ENCODE results near the gene ZBTB24.
A peak's percentile ranks its signal among the peaks of the same experiment; 100 is the strongest.

The ZBTB24 gene

DNA sequence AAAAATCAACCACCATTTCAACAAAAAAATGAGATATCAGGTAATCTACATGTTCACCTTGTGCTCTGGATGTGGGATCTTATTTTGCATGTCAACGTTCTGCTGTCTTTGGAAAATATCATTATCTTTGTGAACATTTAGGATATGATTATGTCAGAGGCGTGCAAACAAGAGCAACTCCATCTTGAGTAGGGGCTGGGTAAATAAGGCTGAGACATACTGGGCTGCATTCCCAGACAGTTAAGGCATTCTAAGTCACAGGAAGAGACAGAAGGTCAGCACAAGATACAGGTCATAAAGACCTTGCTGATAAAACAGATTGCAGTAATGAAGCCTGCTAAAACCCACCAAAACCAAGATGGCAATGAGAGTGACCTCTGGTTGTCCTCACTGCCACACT is 28.8 kb upstream of the ZBTB24 start:
- in situ Hi-C loops (cut with HindIII; ENCODE audit: low sequenced_read_pairs), result no loop called here
- no peak for DNase-seq (ENCODE audit: low read depth, low spot score)
- TF ChIP-seq, protein P1, sequence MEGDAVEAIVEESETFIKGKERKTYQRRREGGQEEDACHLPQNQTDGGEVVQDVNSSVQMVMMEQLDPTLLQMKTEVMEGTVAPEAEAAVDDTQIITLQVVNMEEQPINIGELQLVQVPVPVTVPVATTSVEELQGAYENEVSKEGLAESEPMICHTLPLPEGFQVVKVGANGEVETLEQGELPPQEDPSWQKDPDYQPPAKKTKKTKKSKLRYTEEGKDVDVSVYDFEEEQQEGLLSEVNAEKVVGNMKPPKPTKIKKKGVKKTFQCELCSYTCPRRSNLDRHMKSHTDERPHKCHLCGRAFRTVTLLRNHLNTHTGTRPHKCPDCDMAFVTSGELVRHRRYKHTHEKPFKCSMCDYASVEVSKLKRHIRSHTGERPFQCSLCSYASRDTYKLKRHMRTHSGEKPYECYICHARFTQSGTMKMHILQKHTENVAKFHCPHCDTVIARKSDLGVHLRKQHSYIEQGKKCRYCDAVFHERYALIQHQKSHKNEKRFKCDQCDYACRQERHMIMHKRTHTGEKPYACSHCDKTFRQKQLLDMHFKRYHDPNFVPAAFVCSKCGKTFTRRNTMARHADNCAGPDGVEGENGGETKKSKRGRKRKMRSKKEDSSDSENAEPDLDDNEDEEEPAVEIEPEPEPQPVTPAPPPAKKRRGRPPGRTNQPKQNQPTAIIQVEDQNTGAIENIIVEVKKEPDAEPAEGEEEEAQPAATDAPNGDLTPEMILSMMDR (IDR thresholded peaks at IDR 0.05; ENCODE audit: low read depth, low read length), result no peak
- H3K4me3 ChIP-seq (ENCODE audit: low read depth, low read length), result no peak overlapping the region

DNA sequence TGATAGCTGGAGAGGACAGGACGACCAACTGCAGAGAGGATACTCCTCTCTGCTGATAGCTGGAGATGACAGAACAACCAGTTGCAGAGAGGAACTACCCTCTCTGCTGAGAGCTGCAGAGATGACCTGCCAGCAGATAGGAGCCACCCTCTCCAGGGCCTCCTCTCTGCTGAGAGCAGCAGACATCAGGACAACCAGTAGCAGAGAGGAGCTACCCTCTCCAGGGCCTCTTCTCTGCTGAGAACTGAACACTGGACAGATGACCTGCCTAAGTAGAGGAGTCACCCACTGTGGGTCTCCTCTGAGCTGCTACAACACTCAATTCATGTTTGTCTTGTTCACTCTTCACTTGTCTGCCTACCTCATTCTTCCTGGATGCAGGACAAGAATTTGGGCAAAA is 27.3 kb upstream of the ZBTB24 start:
- in situ Hi-C loops (cut with HindIII; ENCODE audit: low sequenced_read_pairs), result no loop called here
- TF ChIP-seq, protein P1 (IDR thresholded peaks at IDR 0.05; ENCODE audit: low read depth, low read length), result no peak
- no peak overlapping the region for H3K4me3 ChIP-seq (ENCODE audit: low read depth, low read length)
- no peak for DNase-seq (ENCODE audit: low read depth, low spot score)

DNA sequence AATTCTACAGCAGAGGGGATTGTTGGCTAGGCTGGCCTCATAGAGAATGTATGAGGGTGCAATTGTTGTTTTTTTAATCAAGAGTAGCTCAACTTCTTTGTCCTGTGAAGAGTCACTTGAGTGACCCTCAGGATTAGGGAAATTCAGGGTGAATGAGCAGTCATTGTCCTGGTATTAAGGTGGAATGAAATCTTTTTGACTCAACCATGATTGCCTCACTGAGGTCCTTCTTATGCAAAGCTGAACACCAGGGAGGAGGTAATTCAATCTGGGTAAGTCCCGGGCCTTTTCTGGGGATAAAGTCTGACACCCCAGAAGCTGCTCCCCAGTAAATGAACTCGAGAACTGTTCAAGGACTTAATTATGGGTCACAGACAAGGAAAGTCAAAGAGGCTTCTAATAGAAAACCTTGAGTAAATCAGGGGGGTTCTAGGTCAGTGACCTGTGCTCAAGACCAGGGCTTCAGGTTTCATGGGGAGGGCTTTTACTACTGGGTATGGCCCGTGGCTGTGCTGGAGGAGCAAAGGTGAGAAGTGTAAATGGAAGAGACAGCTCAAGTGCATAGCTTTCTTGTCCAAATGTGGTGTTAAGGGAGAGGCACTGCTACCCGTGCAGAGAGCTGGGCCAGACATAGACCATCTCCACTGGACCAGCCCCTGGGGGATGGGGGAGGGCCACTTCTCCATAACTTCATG is 25.3 kb upstream of the ZBTB24 start:
- H3K4me3 ChIP-seq (ENCODE audit: low read depth, low read length), result no peak overlapping the region
- in situ Hi-C loops (cut with HindIII; ENCODE audit: low sequenced_read_pairs), result no loop called here
- TF ChIP-seq, protein P1 (IDR thresholded peaks at IDR 0.05; ENCODE audit: low read depth, low read length), result no peak
- DNase-seq (ENCODE audit: low read depth, low spot score), result no peak

DNA sequence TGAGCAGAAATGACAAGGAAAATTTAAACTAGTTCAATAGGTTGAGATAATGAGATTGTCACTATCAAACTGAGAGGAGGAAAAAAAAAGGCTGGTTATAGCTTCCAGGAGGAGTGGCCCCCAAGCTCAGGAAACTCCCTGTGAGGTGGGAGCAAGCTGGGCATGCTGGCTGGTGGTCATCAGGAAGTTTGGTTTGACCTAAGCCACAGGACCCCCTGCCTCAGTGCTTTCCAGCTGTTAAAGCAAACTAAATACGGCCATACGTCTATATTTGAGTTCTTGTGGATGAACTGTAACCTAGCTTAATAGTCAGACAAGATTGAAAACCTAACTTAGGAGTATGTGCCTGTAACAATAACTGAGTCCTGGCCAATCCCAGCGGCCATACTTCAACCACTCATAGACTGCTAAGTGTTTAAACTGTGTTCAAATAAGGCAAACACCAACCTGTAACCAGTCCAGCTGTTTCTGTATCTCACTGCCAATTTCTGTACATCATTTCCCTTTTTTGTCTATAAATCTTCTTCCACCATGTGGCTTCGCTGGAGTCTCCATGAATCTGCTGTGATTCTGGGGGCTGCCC is 24.6 kb upstream of the ZBTB24 start:
- no peak overlapping the region for H3K4me3 ChIP-seq (ENCODE audit: low read depth, low read length)
- TF ChIP-seq, protein P1 (IDR thresholded peaks at IDR 0.05; ENCODE audit: low read depth, low read length), result no peak
- in situ Hi-C loops (cut with HindIII; ENCODE audit: low sequenced_read_pairs), result no loop called here
- peak; percentile 61 for DNase-seq (ENCODE audit: low read depth, low spot score)

DNA sequence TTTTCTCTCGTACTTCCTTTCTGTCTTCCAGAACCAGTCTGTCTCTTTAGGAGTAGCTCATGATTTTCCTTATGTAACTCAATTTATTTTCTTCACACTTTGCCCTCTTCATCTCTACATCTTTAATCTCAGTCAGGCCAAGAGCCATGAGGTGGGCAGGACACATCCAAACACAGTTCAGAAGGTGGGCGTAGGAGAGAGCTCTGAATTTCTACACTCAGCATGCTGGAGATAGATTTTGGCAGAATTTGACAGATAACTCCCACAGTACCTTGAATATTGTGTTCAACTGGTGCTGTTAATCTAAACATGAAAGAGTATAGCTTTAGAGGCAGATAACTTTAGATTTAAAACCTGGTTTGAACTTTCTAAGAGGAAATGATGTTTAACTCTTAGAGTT is 23.8 kb upstream of the ZBTB24 start:
- H3K4me3 ChIP-seq (ENCODE audit: low read depth, low read length), result no peak overlapping the region
- DNase-seq (ENCODE audit: low read depth, low spot score), result no peak
- TF ChIP-seq, protein P1 (IDR thresholded peaks at IDR 0.05; ENCODE audit: low read depth, low read length), result no peak
- in situ Hi-C loops (cut with HindIII; ENCODE audit: low sequenced_read_pairs), result no loop called here

DNA sequence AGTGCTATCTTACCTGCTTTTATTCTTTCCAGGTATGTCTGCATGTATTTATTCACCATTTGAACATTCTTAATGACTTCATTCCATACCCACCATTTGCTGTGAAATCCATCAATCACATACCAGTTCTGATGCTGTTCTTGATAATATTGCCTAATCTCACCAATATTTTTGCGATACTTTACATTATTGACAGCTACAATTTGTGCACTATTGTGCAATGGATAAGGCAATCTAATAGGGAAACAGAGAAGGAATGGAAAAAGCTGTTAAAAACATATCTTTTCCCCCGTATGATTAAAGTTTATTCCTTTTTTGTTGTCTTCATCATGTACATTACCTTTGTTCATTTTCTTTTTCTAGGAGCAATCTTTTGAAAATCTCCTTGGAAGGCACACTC is 23.3 kb upstream of the ZBTB24 start:
- in situ Hi-C loops (cut with HindIII; ENCODE audit: low sequenced_read_pairs), result no loop called here
- TF ChIP-seq, protein P1 (IDR thresholded peaks at IDR 0.05; ENCODE audit: low read depth, low read length), result no peak
- no peak for DNase-seq (ENCODE audit: low read depth, low spot score)
- H3K4me3 ChIP-seq (ENCODE audit: low read depth, low read length), result no peak overlapping the region
